LNCaP clone FGC (cell line): ENCODE data around the gene PTPRO.

Experiments
- DNase-seq: peaks from one replicate; pipeline ENCODE4 v3.0.0-alpha.2; 2011; ENCODE audit warnings: low read depth
- H3K4me3 ChIP-seq: 2 replicates; pipeline ENCODE4 v1.5.1; 2011; ENCODE audit warnings: mild to moderate bottlenecking, low read depth, low read length, control low read depth
- TF ChIP-seq, protein P1 (sequence below): IDR thresholded peaks from 2 replicates; pipeline ENCODE4 v1.5.1; 2012; ENCODE audit warnings: mild to moderate bottlenecking; ENCODE audit not compliant: control insufficient read depth, insufficient read depth; ENCODE audit errors: extremely low read depth

The PTPRO gene

DNA sequence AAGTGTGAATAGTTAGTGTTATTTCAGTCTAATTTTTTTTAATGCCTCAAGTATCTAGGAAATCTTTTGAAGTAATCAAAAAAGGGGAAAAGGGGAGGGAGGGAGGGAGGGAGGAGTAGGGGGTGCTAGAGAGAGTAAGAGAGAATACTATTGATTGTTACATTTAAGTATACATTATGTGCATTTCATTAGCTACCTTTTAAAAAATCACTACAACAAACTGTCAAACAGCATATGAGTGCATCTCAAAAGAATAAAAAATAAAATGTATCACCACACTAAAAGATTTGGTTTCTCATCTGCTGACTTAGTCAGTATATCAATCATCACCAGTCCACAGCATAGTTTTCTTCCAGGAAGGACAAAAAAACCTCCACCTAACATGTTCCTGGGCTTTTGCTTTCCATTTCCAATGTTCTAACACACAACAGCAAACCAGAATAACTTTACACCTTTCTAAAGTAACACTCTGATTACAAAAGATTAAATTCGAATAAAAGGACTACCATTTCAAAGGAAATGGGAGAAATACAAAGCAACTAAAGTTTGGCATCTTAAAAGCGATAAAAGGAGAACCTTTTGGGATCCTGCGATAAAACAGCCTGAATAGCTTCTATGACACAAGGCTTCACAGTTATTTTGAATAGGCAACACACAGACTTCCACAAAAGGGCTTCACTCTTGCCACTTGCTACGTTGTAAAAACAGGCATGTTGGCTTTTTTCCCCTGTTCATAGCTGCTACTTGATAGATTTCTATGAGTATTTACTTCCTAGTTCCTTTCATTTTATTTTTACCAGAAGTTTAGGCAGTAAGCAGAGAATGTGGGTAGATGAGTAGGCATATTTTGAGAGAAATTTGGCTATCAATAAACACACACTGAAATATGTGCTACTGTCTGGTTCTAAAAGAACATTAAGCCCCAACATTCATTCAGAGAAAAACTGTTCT lies 306.0 kb downstream of the PTPRO start:
- H3K4me3 ChIP-seq: no peak overlapping the region
- DNase-seq: no peak
- TF ChIP-seq, protein P1, sequence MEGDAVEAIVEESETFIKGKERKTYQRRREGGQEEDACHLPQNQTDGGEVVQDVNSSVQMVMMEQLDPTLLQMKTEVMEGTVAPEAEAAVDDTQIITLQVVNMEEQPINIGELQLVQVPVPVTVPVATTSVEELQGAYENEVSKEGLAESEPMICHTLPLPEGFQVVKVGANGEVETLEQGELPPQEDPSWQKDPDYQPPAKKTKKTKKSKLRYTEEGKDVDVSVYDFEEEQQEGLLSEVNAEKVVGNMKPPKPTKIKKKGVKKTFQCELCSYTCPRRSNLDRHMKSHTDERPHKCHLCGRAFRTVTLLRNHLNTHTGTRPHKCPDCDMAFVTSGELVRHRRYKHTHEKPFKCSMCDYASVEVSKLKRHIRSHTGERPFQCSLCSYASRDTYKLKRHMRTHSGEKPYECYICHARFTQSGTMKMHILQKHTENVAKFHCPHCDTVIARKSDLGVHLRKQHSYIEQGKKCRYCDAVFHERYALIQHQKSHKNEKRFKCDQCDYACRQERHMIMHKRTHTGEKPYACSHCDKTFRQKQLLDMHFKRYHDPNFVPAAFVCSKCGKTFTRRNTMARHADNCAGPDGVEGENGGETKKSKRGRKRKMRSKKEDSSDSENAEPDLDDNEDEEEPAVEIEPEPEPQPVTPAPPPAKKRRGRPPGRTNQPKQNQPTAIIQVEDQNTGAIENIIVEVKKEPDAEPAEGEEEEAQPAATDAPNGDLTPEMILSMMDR: no peak

DNA sequence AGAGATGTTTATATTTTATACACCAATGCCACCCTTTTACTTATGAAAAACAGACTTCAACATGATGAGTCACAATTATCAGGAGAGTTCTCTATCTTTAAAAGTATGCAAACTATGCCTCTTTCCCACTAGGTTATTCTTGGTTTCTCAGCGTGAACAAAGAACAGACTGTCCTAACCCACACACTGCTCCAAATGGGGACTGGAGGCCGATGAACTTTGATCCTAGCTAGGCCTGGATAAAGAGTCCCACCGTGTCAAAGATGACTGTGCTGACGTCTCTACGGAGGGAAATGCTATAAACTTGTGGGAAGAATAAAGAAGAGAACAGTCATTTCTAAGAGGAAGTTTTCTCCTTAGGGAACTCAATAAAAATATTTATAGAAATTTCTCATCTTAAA lies 306.8 kb downstream of the PTPRO start:
- no peak for DNase-seq
- TF ChIP-seq, protein P1: no peak
- no peak overlapping the region for H3K4me3 ChIP-seq

DNA sequence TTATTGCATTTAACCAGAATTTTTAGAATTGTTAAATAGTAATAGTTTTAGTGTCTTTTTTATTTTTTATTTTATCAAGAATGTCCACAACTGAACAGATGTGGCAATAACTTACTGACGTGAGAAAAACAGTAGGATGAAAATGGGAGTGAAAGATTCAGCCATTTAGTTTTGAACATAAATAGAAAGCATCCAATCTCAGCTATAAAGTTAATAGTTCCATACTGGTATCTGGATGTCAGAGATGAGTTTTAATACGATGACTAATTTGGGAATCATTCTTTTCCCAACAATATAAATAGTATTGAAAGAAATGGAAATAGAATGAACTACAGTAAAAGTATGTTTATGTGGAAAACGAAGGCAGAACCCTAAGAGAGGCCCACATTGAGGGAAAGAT lies 307.5 kb downstream of the PTPRO start:
- DNase-seq: no peak
- TF ChIP-seq, protein P1: no peak
- no peak overlapping the region for H3K4me3 ChIP-seq

DNA sequence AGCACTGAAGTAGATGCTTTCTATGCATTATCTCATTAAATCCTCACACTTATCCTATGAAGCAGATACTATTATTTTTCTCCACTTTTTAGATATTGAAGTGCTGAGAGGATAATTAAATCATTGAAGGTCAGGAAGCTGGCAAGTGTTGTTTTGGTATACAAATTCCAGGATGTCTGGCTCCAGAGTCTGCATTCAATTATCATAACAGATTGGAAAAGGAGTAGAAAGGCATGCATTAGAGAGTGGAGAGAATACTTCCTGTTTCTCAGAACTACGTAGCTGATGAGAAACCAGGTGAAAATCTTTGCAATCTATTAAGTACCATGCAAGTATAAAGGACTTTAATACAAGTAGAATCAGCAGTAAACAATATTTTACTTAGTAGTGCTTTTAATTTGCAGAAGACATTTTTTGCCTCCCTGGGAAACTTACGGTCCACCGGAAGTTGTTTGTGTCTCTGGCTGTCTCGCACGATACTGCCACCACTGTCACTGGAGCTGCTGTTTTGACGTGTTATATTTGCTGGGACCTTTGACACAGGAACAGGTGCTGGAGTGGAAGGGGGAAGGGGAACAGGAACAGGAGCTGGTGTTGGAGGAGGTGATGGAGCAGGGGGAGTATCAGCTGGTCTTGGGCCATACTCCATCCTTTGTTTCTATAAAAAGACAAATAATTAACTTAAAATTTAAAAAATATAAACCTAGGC lies 308.9 kb downstream of the PTPRO start:
- TF ChIP-seq, protein P1: no peak
- H3K4me3 ChIP-seq: no peak overlapping the region
- DNase-seq: no peak

DNA sequence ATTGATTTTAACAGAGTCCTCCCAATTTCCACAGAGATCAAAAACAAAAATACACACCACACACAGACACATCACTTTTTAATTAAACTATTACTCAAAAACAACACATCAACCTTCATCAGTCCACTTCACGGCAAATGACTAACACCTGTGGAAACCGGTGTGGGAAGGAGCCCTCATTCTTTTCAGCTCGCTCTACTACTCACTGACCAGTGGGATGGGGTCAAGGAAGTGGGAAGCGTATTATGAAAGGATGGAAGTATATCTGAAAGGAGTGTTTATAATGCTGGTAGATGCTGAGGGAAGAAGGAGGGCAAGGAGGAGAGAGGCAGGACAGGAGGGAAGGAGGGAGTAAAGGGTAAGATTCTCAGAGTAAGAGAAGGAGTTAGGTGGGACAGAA lies 310.4 kb downstream of the PTPRO start:
- H3K4me3 ChIP-seq: no peak overlapping the region
- no peak for DNase-seq
- TF ChIP-seq, protein P1: no peak

DNA sequence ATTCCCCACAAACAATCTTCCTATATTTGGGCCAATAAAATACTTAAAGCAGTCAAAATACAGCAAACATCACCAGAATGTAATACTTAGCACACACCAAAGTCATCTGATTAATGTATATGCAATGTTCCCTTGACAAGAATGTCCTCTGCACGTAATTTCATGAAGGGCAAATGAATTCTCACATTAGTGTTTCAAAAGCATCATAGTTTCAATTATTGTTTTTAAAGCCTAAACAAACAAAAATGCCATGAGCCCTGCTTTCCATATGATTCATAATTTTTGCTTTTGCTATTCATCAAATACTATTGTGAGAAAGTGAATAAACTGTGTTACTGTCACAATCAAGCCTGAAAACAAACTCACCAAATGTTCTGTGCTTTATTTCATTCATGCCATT lies 310.9 kb downstream of the PTPRO start:
- DNase-seq: no peak
- H3K4me3 ChIP-seq: no peak overlapping the region
- TF ChIP-seq, protein P1: no peak
